Liver (tissue), 3 donors: ENCODE data around the gene ACP4.

Source experiments
- CTCF ChIP-seq: fragments of 150-350 bp; IDR thresholded peaks from 2 replicates; pipeline ENCODE4 v1.5.1; 2017; ENCODE audit warnings: improper control_type of control experiment, low read depth, low read length; ENCODE audit not compliant: missing input control
- FOXA1 ChIP-seq: IDR thresholded peaks from 2 replicates; pipeline ENCODE4 v1.6.1; 2016; ENCODE audit warnings: antibody characterized with exemption
- SP1 ChIP-seq: IDR thresholded peaks from 2 replicates; pipeline ENCODE4 v1.6.1; 2018; ENCODE audit warnings: antibody characterized with exemption, mild to moderate bottlenecking
- ZBTB33 ChIP-seq: IDR thresholded peaks from 2 replicates; pipeline ENCODE4 v1.6.1; 2016; ENCODE audit warnings: antibody characterized with exemption
- donor health status: healthy.
- donor health status: healthy.

- TF ChIP-seq CTCF = no peak
- no peak for TF ChIP-seq ZBTB33
- TF ChIP-seq SP1 = no peak
- no peak for TF ChIP-seq FOXA1
Observed at GRCh38 chr19:50795664-50796073, 5.5 kb downstream of the ACP4 start.
